ENCODE measurements around the gene OFD1. TPM values are rescaled to one million over a fixed set of nuclear protein-coding genes. Genes with fewer than 3 reads are reported as not detected.

OFD1 gene
- total RNA-seq, 2 experiments from 2014 or later = 24.5 to 30.9 TPM

- Mint-ChIP-seq H3K27ac (peak overlapping the region; percentile 96), H3K4me3 (peak overlapping the region; percentile 92), H3K36me3 (peaks cover 27% of the 10 kb centered on the region), H3K9me3 (peaks cover 2% of the 10 kb centered on the region), H3K27me3 (no peaks in the 10 kb centered on the region), H3K4me1 (ENCODE audit: low read depth) (peaks cover 50% of the 10 kb centered on the region)
- intact Hi-C loops (cut with micrococcal nuclease) = loop anchor here (5.0 to 10.0 kb wide), 4 partner anchors 641 to 1604 kb away; partner anchors contain the start of genes FANCB, MOSPD2 and PIGA
- DNase-seq = no peak
- ChIA-PET CTCF (interaction anchor here (1.6 kb wide), 1 partner anchor 8 kb away, joined by 4 read pairs; no protein-coding TSS in a partner anchor), POLR2A (interaction anchor here (2.1 to 3.4 kb wide), 2 partner anchors 9 to 46 kb away, joined by 12 to 23 read pairs; partner anchors contain the start of gene RAB9A)
Measured at GRCh38 chrX:13733506-13733905, 1.0 kb upstream of the OFD1 start.

- Mint-ChIP-seq H3K4me3 (peak overlapping the region; percentile 6), H3K4me1 (ENCODE audit: low read depth) (peaks cover 21% of the 10 kb centered on the region), H3K9me3 (no peaks in the 10 kb centered on the region), H3K36me3 (peaks cover 21% of the 10 kb centered on the region), H3K27ac (peak overlapping the region; percentile 29), H3K27me3 (no peaks in the 10 kb centered on the region)
- ChIA-PET CTCF (interaction anchor here (0.7 to 1.7 kb wide), 2 partner anchors 47 to 83 kb away, joined by 3 to 6 read pairs; no protein-coding TSS in a partner anchor), POLR2A (interaction anchor here (2.2 kb wide), 1 partner anchor 7 kb away, joined by 12 read pairs; the partner anchor contains the start of genes OFD1 and TRAPPC2)
- DNase-seq = no peak
- intact Hi-C loops (cut with micrococcal nuclease) = loop anchor here (1.0 to 2.0 kb wide), 4 partner anchors 7 to 89 kb away; partner anchors contain the start of genes OFD1, RAB9A, TCEANC and TRAPPC2
Measured at GRCh38 chrX:13741695-13742094, 7.1 kb downstream of the OFD1 start.

DNA sequence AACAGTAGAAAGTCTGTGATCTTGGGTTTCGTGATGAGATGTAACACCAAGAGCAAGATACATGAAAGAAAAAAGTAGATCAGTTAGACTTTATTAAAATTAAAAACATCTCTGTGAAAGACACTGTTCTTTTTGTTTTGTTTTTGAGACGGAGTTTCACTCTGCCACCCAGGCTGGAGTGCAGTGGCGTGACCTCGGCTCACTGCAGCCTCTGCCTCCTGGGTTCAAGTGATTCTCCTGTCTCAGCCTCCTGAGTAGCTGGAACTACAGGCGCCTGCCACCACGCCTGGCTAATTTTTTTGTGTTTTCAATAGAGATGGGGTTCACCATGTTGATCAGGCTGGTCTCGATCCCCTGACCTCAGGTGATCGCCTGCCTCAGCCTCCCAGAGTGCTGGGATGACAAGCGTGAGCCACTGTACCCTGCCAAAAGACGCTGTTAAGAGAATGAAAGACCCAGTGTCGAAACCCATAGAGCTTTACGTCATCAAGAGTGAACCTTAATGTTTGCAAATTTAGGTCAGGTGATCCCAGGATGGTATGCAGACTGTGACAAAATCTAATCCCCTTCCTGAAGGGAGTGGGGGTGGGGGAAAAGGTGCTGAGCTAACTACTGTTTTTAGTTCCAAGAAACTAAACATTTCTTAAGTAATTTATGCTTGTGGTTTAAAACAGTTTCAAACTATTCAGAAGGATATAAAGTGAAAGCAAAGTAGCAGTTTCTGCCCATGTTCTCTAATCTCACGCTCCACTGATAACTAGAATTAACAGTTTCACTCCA lies 8.0 kb downstream of the OFD1 start:
- peaks cover 20% of the 10 kb centered on the region for H3K4me1 Mint-ChIP-seq (ENCODE audit: low read depth)
- H3K36me3 Mint-ChIP-seq = peaks cover 28% of the 10 kb centered on the region
- H3K27ac Mint-ChIP-seq = peak overlapping the region; percentile 80
- no peaks in the 10 kb centered on the region for H3K9me3 Mint-ChIP-seq
- POLR2A ChIA-PET = interaction anchor here (2.2 kb wide), 1 partner anchor 8 kb away, joined by 12 read pairs; the partner anchor contains the start of genes OFD1 and TRAPPC2
- intact Hi-C loops (cut with micrococcal nuclease) = loop anchor here (1.0 to 2.0 kb wide), 6 partner anchors 8 to 285 kb away; partner anchors contain the start of genes OFD1, RAB9A, TCEANC and TRAPPC2
- CTCF ChIA-PET = interaction anchor here (0.6 to 1.7 kb wide), 4 partner anchors 54 to 954 kb away, joined by 3 to 6 read pairs (median 3); partner anchors contain the start of gene RAB9A
- peak overlapping the region; percentile 60 for H3K4me3 Mint-ChIP-seq
- no peaks in the 10 kb centered on the region for H3K27me3 Mint-ChIP-seq
- DNase-seq = peak; percentile 71

DNA sequence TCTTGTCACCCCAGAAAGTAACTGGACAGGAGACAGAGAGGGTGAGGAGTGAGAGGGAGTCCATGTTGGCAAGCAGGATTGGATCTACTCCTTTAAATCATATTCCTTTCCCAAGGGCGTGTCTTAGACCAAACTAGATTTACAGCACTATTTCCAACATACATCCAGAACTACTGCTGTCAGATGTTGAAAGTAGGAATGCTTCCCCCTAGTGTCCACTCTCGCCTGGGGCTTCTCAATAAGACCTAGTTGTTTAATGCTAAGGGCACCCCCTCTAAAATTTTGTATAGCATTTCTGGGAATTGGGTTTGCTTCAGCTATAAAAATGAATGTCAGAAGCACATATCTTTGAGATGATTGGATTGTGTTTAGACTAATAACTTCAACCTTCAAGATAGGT lies 13.3 kb downstream of the OFD1 start:
- no peak overlapping the region for H3K27ac Mint-ChIP-seq
- POLR2A ChIA-PET = no interaction called here
- H3K9me3 Mint-ChIP-seq = no peaks in the 10 kb centered on the region
- intact Hi-C loops (cut with micrococcal nuclease) = loop anchor here (1.0 to 5.0 kb wide), 2 partner anchors 90 to 246 kb away; no protein-coding TSS in a partner anchor
- CTCF ChIA-PET = no interaction called here
- H3K4me3 Mint-ChIP-seq = no peak overlapping the region
- DNase-seq = peak; percentile 31
- peaks cover 24% of the 10 kb centered on the region for H3K36me3 Mint-ChIP-seq
- H3K4me1 Mint-ChIP-seq (ENCODE audit: low read depth) = peaks cover 29% of the 10 kb centered on the region
- no peaks in the 10 kb centered on the region for H3K27me3 Mint-ChIP-seq

- CTCF ChIA-PET = interaction anchor here (0.9 kb wide), 1 partner anchor 241 kb away, joined by 3 read pairs; no protein-coding TSS in a partner anchor
- Mint-ChIP-seq H3K4me1 (ENCODE audit: low read depth) (peaks cover 33% of the 10 kb centered on the region), H3K4me3 (no peak overlapping the region), H3K36me3 (peaks cover 27% of the 10 kb centered on the region), H3K9me3 (no peaks in the 10 kb centered on the region), H3K27ac (no peak overlapping the region), H3K27me3 (no peaks in the 10 kb centered on the region)
- POLR2A ChIA-PET = no interaction called here
- intact Hi-C loops (cut with micrococcal nuclease) = loop anchor here (1.0 to 5.0 kb wide), 2 partner anchors 90 to 246 kb away; no protein-coding TSS in a partner anchor
- DNase-seq = no peak
Measured at GRCh38 chrX:13748486-13748885, 13.9 kb downstream of the OFD1 start.

GRCh38 chrX:13750204-13750603 lies 15.7 kb downstream of the OFD1 start:
- DNase-seq = no peak
- CTCF ChIA-PET = interaction anchor here (0.7 to 2.9 kb wide), 6 partner anchors 15 to 285 kb away, joined by 3 to 8 read pairs (median 3); partner anchors contain the start of genes OFD1 and TRAPPC2
- Mint-ChIP-seq H3K4me3 (no peak overlapping the region), H3K9me3 (no peaks in the 10 kb centered on the region), H3K27ac (no peak overlapping the region), H3K27me3 (no peaks in the 10 kb centered on the region), H3K4me1 (ENCODE audit: low read depth) (peaks cover 36% of the 10 kb centered on the region), H3K36me3 (peaks cover 24% of the 10 kb centered on the region)
- intact Hi-C loops (cut with micrococcal nuclease) = loop anchor here (1.0 kb wide), 1 partner anchor 282 kb away; no protein-coding TSS in a partner anchor
- POLR2A ChIA-PET = no interaction called here

- H3K9me3 Mint-ChIP-seq = no peaks in the 10 kb centered on the region
- POLR2A ChIA-PET = no interaction called here
- H3K4me1 Mint-ChIP-seq (ENCODE audit: low read depth) = peaks cover 40% of the 10 kb centered on the region
- peaks cover 24% of the 10 kb centered on the region for H3K36me3 Mint-ChIP-seq
- H3K4me3 Mint-ChIP-seq = no peak overlapping the region
- H3K27me3 Mint-ChIP-seq = no peaks in the 10 kb centered on the region
- H3K27ac Mint-ChIP-seq = no peak overlapping the region
- DNase-seq = no peak
- CTCF ChIA-PET = interaction anchor here (0.6 to 2.9 kb wide), 8 partner anchors 16 to 1139 kb away, joined by 3 to 8 read pairs (median 3); partner anchors contain the start of genes OFD1 and TRAPPC2
- intact Hi-C loops (cut with micrococcal nuclease) = loop anchor here (1.0 kb wide), 1 partner anchor 281 kb away; no protein-coding TSS in a partner anchor
Measured at GRCh38 chrX:13750812-13751211, 16.3 kb downstream of the OFD1 start.

DNA sequence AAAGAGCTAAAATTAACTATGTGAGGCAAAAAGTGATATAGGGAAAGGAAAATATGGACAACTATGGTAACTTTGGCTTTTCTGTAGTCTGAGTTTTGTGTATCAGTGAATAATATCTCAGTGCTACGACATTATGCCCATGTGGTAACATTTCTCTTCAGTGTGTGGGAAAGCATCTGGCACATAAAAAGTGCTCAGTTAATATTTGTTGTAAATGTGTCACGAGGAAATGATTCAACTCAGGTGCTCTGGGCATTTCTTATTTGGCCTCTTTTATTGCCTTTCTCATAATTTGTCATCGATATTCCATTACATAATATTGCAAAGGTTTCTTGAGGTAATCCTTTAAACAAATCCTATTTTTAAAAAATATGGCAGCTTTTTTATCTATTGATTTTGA lies 17.6 kb downstream of the OFD1 start:
- intact Hi-C loops (cut with micrococcal nuclease) = no loop called here
- no peaks in the 10 kb centered on the region for H3K27me3 Mint-ChIP-seq
- POLR2A ChIA-PET = no interaction called here
- H3K4me3 Mint-ChIP-seq = no peak overlapping the region
- CTCF ChIA-PET = interaction anchor here (0.6 to 2.9 kb wide), 4 partner anchors 18 to 1305 kb away, joined by 3 to 8 read pairs (median 4); partner anchors contain the start of genes OFD1 and TRAPPC2
- H3K9me3 Mint-ChIP-seq = no peaks in the 10 kb centered on the region
- DNase-seq = no peak
- H3K27ac Mint-ChIP-seq = no peak overlapping the region
- peaks cover 15% of the 10 kb centered on the region for H3K36me3 Mint-ChIP-seq
- peaks cover 40% of the 10 kb centered on the region for H3K4me1 Mint-ChIP-seq (ENCODE audit: low read depth)

- POLR2A ChIA-PET = no interaction called here
- CTCF ChIA-PET = interaction anchor here (0.6 to 2.9 kb wide), 4 partner anchors 18 to 1305 kb away, joined by 3 to 8 read pairs (median 4); partner anchors contain the start of genes OFD1 and TRAPPC2
- Mint-ChIP-seq H3K27me3 (no peaks in the 10 kb centered on the region), H3K27ac (no peak overlapping the region), H3K4me1 (ENCODE audit: low read depth) (peaks cover 34% of the 10 kb centered on the region), H3K4me3 (no peak overlapping the region), H3K36me3 (peaks cover 10% of the 10 kb centered on the region), H3K9me3 (no peaks in the 10 kb centered on the region)
- intact Hi-C loops (cut with micrococcal nuclease) = no loop called here
- no peak for DNase-seq
Measured at GRCh38 chrX:13752646-13753045, 18.1 kb downstream of the OFD1 start.

DNA sequence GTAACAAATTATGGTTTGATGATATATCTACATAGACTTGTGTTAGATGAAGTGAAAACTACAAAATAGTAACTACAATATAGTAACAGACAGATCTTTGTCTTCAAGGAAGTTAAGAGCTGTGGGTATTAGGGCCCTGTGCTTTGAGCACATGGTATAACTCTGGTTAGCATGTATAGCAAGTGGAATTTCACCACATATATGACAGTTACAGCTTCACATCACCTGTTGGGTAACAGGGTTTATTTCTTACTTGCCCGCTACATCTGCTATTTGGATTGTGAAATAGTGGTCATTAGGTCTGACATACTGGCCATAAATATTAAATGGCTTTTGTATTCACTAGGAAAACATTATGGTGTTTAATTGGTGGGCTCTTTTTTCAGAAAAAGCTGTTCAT lies 20.2 kb downstream of the OFD1 start:
- ChIA-PET POLR2A (no interaction called here), CTCF (no interaction called here)
- no peak overlapping the region for H3K4me3 Mint-ChIP-seq
- no peaks in the 10 kb centered on the region for H3K27me3 Mint-ChIP-seq
- H3K4me1 Mint-ChIP-seq (ENCODE audit: low read depth) = peaks cover 36% of the 10 kb centered on the region
- no peak for DNase-seq
- peaks cover 15% of the 10 kb centered on the region for H3K36me3 Mint-ChIP-seq
- no peaks in the 10 kb centered on the region for H3K9me3 Mint-ChIP-seq
- no peak overlapping the region for H3K27ac Mint-ChIP-seq
- intact Hi-C loops (cut with micrococcal nuclease) = no loop called here

- intact Hi-C loops (cut with micrococcal nuclease) = no loop called here
- POLR2A ChIA-PET = no interaction called here
Measured at GRCh38 chrX:13755254-13755653, 20.7 kb downstream of the OFD1 start.

GRCh38 chrX:13756381-13756780 lies 21.8 kb downstream of the OFD1 start:
- Mint-ChIP-seq H3K9me3 (no peaks in the 10 kb centered on the region), H3K27ac (no peak overlapping the region), H3K4me1 (ENCODE audit: low read depth) (peaks cover 34% of the 10 kb centered on the region), H3K36me3 (peaks cover 16% of the 10 kb centered on the region), H3K4me3 (no peak overlapping the region), H3K27me3 (no peaks in the 10 kb centered on the region)
- POLR2A ChIA-PET = no interaction called here
- CTCF ChIA-PET = no interaction called here
- DNase-seq = no peak
- intact Hi-C loops (cut with micrococcal nuclease) = no loop called here

More at GRCh38 chrX:13755254-13755653, 20.7 kb downstream of the OFD1 start:
- Mint-ChIP-seq H3K4me3 (no peak overlapping the region), H3K36me3 (peaks cover 15% of the 10 kb centered on the region), H3K9me3 (no peaks in the 10 kb centered on the region), H3K27me3 (no peaks in the 10 kb centered on the region), H3K4me1 (ENCODE audit: low read depth) (peaks cover 39% of the 10 kb centered on the region), H3K27ac (no peak overlapping the region)
- no peak for DNase-seq
- CTCF ChIA-PET = no interaction called here

All from activated CD4-positive, alpha-beta memory T cell treated with anti-CD3 and anti-CD28 coated beads for 36 hours (primary cell).